Activated CD8-positive, alpha-beta memory T cell treated with anti-CD3 and anti-CD28 coated beads, Interleukin-2, amount 10 ng/mL, durations not matched to agents 7 days and 5 days (primary cell): Measurements from ENCODE around the gene FITM1. TPM values are rescaled to one million over a fixed set of nuclear protein-coding genes. Genes with fewer than 3 reads are reported as not detected.
"Not testable (repeated sequence)": the region's sequence is repeated elsewhere in the genome, so short reads cannot be mapped to it uniquely, and the experiment has no call there.

Experiments
- ATAC-seq: fragments of 150-1000 bp; cut with Tn5 transposase; one replicate; pipeline ENCODE4 v1.10.0; 2021; ENCODE audit warnings: moderate library complexity
- CTCF ChIA-PET: fragments of 350-600 bp; sonication (Branson Sonifier 250); formaldehyde crosslinking; loops from one replicate; lab custom pipeline; 2021; ENCODE audit warnings: antibody characterized with exemption; lab: Charles Lee
- DNase-seq: peaks from one replicate; pipeline ENCODE4 v3.0.0-alpha.2; 2020
- H3K27ac Mint-ChIP-seq: one replicate; pipeline ENCODE4 v1.8.0; 2021; ENCODE audit warnings: mild to moderate bottlenecking, mixed read lengths
- H3K27me3 Mint-ChIP-seq: one replicate; pipeline ENCODE4 v1.8.0; 2021; ENCODE audit warnings: mixed read lengths
- H3K36me3 Mint-ChIP-seq: one replicate; pipeline ENCODE4 v1.8.0; 2021; ENCODE audit warnings: mild to moderate bottlenecking, mixed read lengths
- H3K4me1 Mint-ChIP-seq: one replicate; pipeline ENCODE4 v1.8.0; 2021; ENCODE audit warnings: mixed read lengths
- H3K4me3 Mint-ChIP-seq: one replicate; pipeline ENCODE4 v1.8.0; 2021; ENCODE audit warnings: mild to moderate bottlenecking, moderate library complexity, mixed read lengths
- H3K9me3 Mint-ChIP-seq: one replicate; pipeline ENCODE4 v1.8.0; 2022; ENCODE audit warnings: low read depth, mixed read lengths
- total RNA-seq, 2 experiments: library from RNA; stranded (reverse); gene quantifications; one replicate each; pipeline ENCODE4 v1.2.3, GENCODE V29; 2021

Gene FITM1
- total RNA-seq, 2 experiments from 2014 or later, result 0.77 to 0.91 TPM

GRCh38 chr14:24100982-24101494 lies 29.4 kb upstream of the FITM1 start:
- Mint-ChIP-seq H3K27me3 (no peaks in the 10 kb centered on the region), H3K27ac (no peak overlapping the region), H3K9me3 (no peaks in the 10 kb centered on the region), H3K4me1 (peaks cover 15% of the 10 kb centered on the region), H3K4me3 (no peak overlapping the region), H3K36me3 (peaks cover 57% of the 10 kb centered on the region)
- no peak for DNase-seq
- ATAC-seq, result no peak
- CTCF ChIA-PET, result interaction anchor here (1.8 to 10.7 kb wide), 2 partner anchors 6 to 19 kb away, joined by 3 to 225 read pairs; partner anchors contain the start of gene PCK2

GRCh38 chr14:24102357-24103048 lies 28.0 kb upstream of the FITM1 start:
- ATAC-seq (no peak), DNase-seq (no peak)
- CTCF ChIA-PET, result interaction anchor here (1.0 to 10.7 kb wide), 4 partner anchors 8 to 58 kb away, joined by 3 to 225 read pairs (median 4); partner anchors contain the start of genes IRF9 and PCK2
- Mint-ChIP-seq H3K4me1 (peaks cover 17% of the 10 kb centered on the region), H3K27me3 (no peaks in the 10 kb centered on the region), H3K4me3 (no peak overlapping the region), H3K36me3 (peaks cover 49% of the 10 kb centered on the region), H3K27ac (peak overlapping the region; percentile 8), H3K9me3 (no peaks in the 10 kb centered on the region)

GRCh38 chr14:24103451-24103850 lies 27.0 kb upstream of the FITM1 start:
- no peak overlapping the region for H3K27ac Mint-ChIP-seq
- CTCF ChIA-PET, result interaction anchor here (10.7 kb wide), 1 partner anchor 9 kb away, joined by 225 read pairs; the partner anchor contains the start of gene PCK2
- H3K36me3 Mint-ChIP-seq, result peaks cover 44% of the 10 kb centered on the region
- no peak overlapping the region for H3K4me3 Mint-ChIP-seq
- no peaks in the 10 kb centered on the region for H3K9me3 Mint-ChIP-seq
- no peaks in the 10 kb centered on the region for H3K27me3 Mint-ChIP-seq
- no peak for ATAC-seq
- DNase-seq, result no peak
- H3K4me1 Mint-ChIP-seq, result peaks cover 19% of the 10 kb centered on the region

GRCh38 chr14:24105609-24106239 lies 24.7 kb upstream of the FITM1 start:
- peaks cover 34% of the 10 kb centered on the region for H3K36me3 Mint-ChIP-seq
- H3K27me3 Mint-ChIP-seq, DNase-seq, ATAC-seq, H3K4me3 Mint-ChIP-seq, H3K9me3 Mint-ChIP-seq: not testable (repeated sequence)
- peaks cover 33% of the 10 kb centered on the region for H3K4me1 Mint-ChIP-seq
- H3K27ac Mint-ChIP-seq, result peak overlapping the region; percentile 18
- CTCF ChIA-PET, result interaction anchor here (0.6 to 10.7 kb wide), 6 partner anchors 11 to 604 kb away, joined by 3 to 225 read pairs (median 4); partner anchors contain the start of genes PCK2 and TINF2

- Mint-ChIP-seq H3K27me3 (no peaks in the 10 kb centered on the region), H3K4me1 (peaks cover 36% of the 10 kb centered on the region), H3K27ac (no peak overlapping the region), H3K9me3 (no peaks in the 10 kb centered on the region), H3K36me3 (peaks cover 31% of the 10 kb centered on the region), H3K4me3 (no peak overlapping the region)
- ATAC-seq (no peak), DNase-seq (no peak)
- CTCF ChIA-PET, result interaction anchor here (0.6 to 10.7 kb wide), 11 partner anchors 12 to 603 kb away, joined by 3 to 225 read pairs (median 7); partner anchors contain the start of genes CARMIL3, IRF9, PCK2 and TINF2
Observed at GRCh38 chr14:24106672-24107271, 23.7 kb upstream of the FITM1 start.

- ATAC-seq (no peak), DNase-seq (no peak)
- peaks cover 18% of the 10 kb centered on the region for H3K36me3 Mint-ChIP-seq
- peaks cover 36% of the 10 kb centered on the region for H3K4me1 Mint-ChIP-seq
- no peaks in the 10 kb centered on the region for H3K27me3 Mint-ChIP-seq
- no peaks in the 10 kb centered on the region for H3K9me3 Mint-ChIP-seq
- CTCF ChIA-PET, result interaction anchor here (0.7 to 10.7 kb wide), 35 partner anchors 13 to 519 kb away, joined by 3 to 225 read pairs (median 4); partner anchors contain the start of genes CARMIL3, DHRS4L2, EMC9 and IRF9
- H3K4me3 Mint-ChIP-seq, result peak overlapping the region; percentile 17
- peak overlapping the region; percentile 98 for H3K27ac Mint-ChIP-seq
Observed at GRCh38 chr14:24108336-24108874, 22.1 kb upstream of the FITM1 start.

GRCh38 chr14:24110060-24110459 lies 20.4 kb upstream of the FITM1 start:
- no peak for DNase-seq
- Mint-ChIP-seq H3K4me3 (no peak overlapping the region), H3K4me1 (peaks cover 36% of the 10 kb centered on the region), H3K27me3 (no peaks in the 10 kb centered on the region), H3K36me3 (peaks cover 4% of the 10 kb centered on the region), H3K9me3 (no peaks in the 10 kb centered on the region), H3K27ac (peak overlapping the region; percentile 98)
- no peak for ATAC-seq
- CTCF ChIA-PET, result interaction anchor here (0.7 to 10.7 kb wide), 11 partner anchors 15 to 198 kb away, joined by 3 to 225 read pairs (median 8); partner anchors contain the start of genes CIDEB, DHRS4, EMC9 and IRF9

- no peak for DNase-seq
- Mint-ChIP-seq H3K4me3 (no peak overlapping the region), H3K36me3 (peaks cover 3% of the 10 kb centered on the region), H3K9me3 (no peaks in the 10 kb centered on the region), H3K27me3 (no peaks in the 10 kb centered on the region), H3K4me1 (peaks cover 40% of the 10 kb centered on the region), H3K27ac (peak overlapping the region; percentile 14)
- no peak for ATAC-seq
- CTCF ChIA-PET, result interaction anchor here (1.3 to 10.7 kb wide), 8 partner anchors 16 to 198 kb away, joined by 4 to 225 read pairs (median 16); partner anchors contain the start of genes CIDEB, IRF9, PCK2 and PSME1
Observed at GRCh38 chr14:24110523-24110922, 19.9 kb upstream of the FITM1 start.

- CTCF ChIA-PET, result interaction anchor here (1.0 to 5.3 kb wide), 9 partner anchors 20 to 157 kb away, joined by 4 to 52 read pairs (median 8); partner anchors contain the start of genes CARMIL3, EMC9, IRF9 and PCK2
- Mint-ChIP-seq H3K36me3 (peaks cover 19% of the 10 kb centered on the region), H3K27ac (peak overlapping the region; percentile 100), H3K27me3 (no peaks in the 10 kb centered on the region), H3K4me3 (peak overlapping the region; percentile 99), H3K9me3 (no peaks in the 10 kb centered on the region), H3K4me1 (peaks cover 39% of the 10 kb centered on the region)
- ATAC-seq, result no peak
- DNase-seq, result no peak
Observed at GRCh38 chr14:24113379-24113800, 17.1 kb upstream of the FITM1 start.

GRCh38 chr14:24113801-24114531 lies 16.5 kb upstream of the FITM1 start:
- Mint-ChIP-seq H3K4me1 (peaks cover 36% of the 10 kb centered on the region), H3K9me3 (no peaks in the 10 kb centered on the region), H3K27me3 (no peaks in the 10 kb centered on the region), H3K36me3 (peaks cover 25% of the 10 kb centered on the region), H3K27ac (peak overlapping the region; percentile 100), H3K4me3 (peak overlapping the region; percentile 99)
- CTCF ChIA-PET, result interaction anchor here (0.5 to 5.3 kb wide), 23 partner anchors 10 to 1132 kb away, joined by 3 to 52 read pairs (median 4); partner anchors contain the start of genes AJUBA, CARMIL3, EMC9 and IRF9
- no peak for ATAC-seq
- peak; percentile 90 for DNase-seq

GRCh38 chr14:24114532-24115421 lies 15.7 kb upstream of the FITM1 start, which contains the start of the genes DCAF11 and NRL:
Gene DCAF11, plus strand, starts transcription at chr14:24114777. Its CDS starts 818 bp downstream, at chr14:24115595.
Gene NRL, minus strand, starts transcription at chr14:24114949. Its CDS starts 32,101 bp downstream, at chr14:24082848.
- H3K36me3 Mint-ChIP-seq, result peaks cover 33% of the 10 kb centered on the region
- H3K27ac Mint-ChIP-seq, result peak within 1 kb of the TSS; percentile 100
- CTCF ChIA-PET, result interaction anchor here (0.5 to 5.3 kb wide), 26 partner anchors 10 to 1132 kb away, joined by 3 to 52 read pairs (median 4); partner anchors contain the start of genes AJUBA, CARMIL3, EMC9 and IRF9
- H3K4me3 Mint-ChIP-seq, result peak within 1 kb of the TSS; percentile 99
- ATAC-seq (peak; percentile 91), DNase-seq (peak; percentile 100)
- peaks cover 30% of the 10 kb centered on the region for H3K4me1 Mint-ChIP-seq
- no peaks in the 10 kb centered on the region for H3K9me3 Mint-ChIP-seq
- no peaks in the 10 kb centered on the region for H3K27me3 Mint-ChIP-seq
